Trophoblast cell (in vitro differentiated cells and primary cell): ENCODE measurements around the gene GNRHR.
"Not testable (repeated sequence)": the region's sequence is repeated elsewhere in the genome, so short reads cannot be mapped to it uniquely, and the experiment has no call there.

Experiments
- DNase-seq, 2 donors: peaks; one replicate each; pipeline ENCODE4 v3.0.0-alpha.2; 2016
- H2AFZ ChIP-seq: 2 replicates; pipeline ENCODE4 v1.6.1; 2013; ENCODE audit warnings: low read length, moderate library complexity, mild to moderate bottlenecking; ENCODE audit not compliant: insufficient read depth, poor library complexity
- H2AK5ac ChIP-seq: 2 replicates; pipeline ENCODE4 v1.6.1; 2013; ENCODE audit warnings: mild to moderate bottlenecking, low read length
- H2BK120ac ChIP-seq: 2 replicates; pipeline ENCODE4 v1.6.1; 2013; ENCODE audit warnings: low read length, mild to moderate bottlenecking, moderate library complexity; ENCODE audit not compliant: insufficient read depth, poor library complexity
- H2BK12ac ChIP-seq: 2 replicates; pipeline ENCODE4 v1.6.1; 2013; ENCODE audit warnings: mild to moderate bottlenecking, low read length, moderate library complexity
- H2BK5ac ChIP-seq: 2 replicates; pipeline ENCODE4 v1.6.1; 2013; ENCODE audit warnings: low read length, low read depth, moderate library complexity, mild to moderate bottlenecking; ENCODE audit not compliant: poor library complexity
- H3K14ac ChIP-seq: 2 replicates; pipeline ENCODE4 v1.6.1; 2013; ENCODE audit warnings: mild to moderate bottlenecking, low read length
- H3K18ac ChIP-seq: 2 replicates; pipeline ENCODE4 v1.6.1; 2013; ENCODE audit warnings: mild to moderate bottlenecking, low read length
- H3K23ac ChIP-seq: 2 replicates; pipeline ENCODE4 v1.6.1; 2013; ENCODE audit warnings: low read length
- H3K27ac ChIP-seq: 2 replicates; pipeline ENCODE4 v1.5.1; 2013; ENCODE audit warnings: low read depth, mild to moderate bottlenecking, inconsistent platforms, low read length, moderate library complexity
- H3K27me3 ChIP-seq: 2 replicates; pipeline ENCODE4 v1.6.1; 2013; ENCODE audit warnings: inconsistent platforms, mild to moderate bottlenecking, low read length, moderate library complexity; ENCODE audit not compliant: insufficient read depth
- H3K36me3 ChIP-seq, 2 experiments: 1 replicate in 1 of 2; 2 replicates in 1 of 2; pipeline ENCODE4 v1.6.1; 2013; ENCODE audit warnings: low read length in 2 of 2, mild to moderate bottlenecking in 2 of 2, moderate library complexity in 1 of 2; ENCODE audit not compliant: insufficient read depth in 2 of 2, control insufficient read depth in 1 of 2
- H3K4ac ChIP-seq: 2 replicates; pipeline ENCODE4 v1.6.1; 2013; ENCODE audit warnings: low read depth, mild to moderate bottlenecking, low read length, moderate library complexity
- H3K4me1 ChIP-seq, 2 experiments: 1 replicate in 1 of 2; 2 replicates in 1 of 2; pipeline ENCODE4 v1.6.1; 2013; ENCODE audit warnings: low read length in 2 of 2, mild to moderate bottlenecking in 2 of 2, moderate library complexity in 1 of 2; ENCODE audit not compliant: insufficient read depth in 2 of 2, control insufficient read depth in 1 of 2
- H3K4me2 ChIP-seq: 2 replicates; pipeline ENCODE4 v1.6.1; 2013; ENCODE audit warnings: inconsistent platforms, mild to moderate bottlenecking, low read length, moderate library complexity
- H3K4me3 ChIP-seq: 2 replicates; pipeline ENCODE4 v1.5.1; 2013; ENCODE audit warnings: mild to moderate bottlenecking, low read depth, low read length, inconsistent platforms
- H3K79me1 ChIP-seq: one replicate; pipeline ENCODE4 v1.6.1; 2013; ENCODE audit warnings: low read length
- H3K79me2 ChIP-seq: 2 replicates; pipeline ENCODE4 v1.6.1; 2013; ENCODE audit warnings: low read length, mild to moderate bottlenecking; ENCODE audit not compliant: control insufficient read depth, insufficient read depth, poor library complexity
- H3K9ac ChIP-seq: 2 replicates; pipeline ENCODE4 v1.6.1; 2013; ENCODE audit warnings: mild to moderate bottlenecking, low read length
- H3K9me3 ChIP-seq: 2 replicates; pipeline ENCODE4 v1.6.1; 2013; ENCODE audit warnings: low read depth, mild to moderate bottlenecking, control low read depth, inconsistent platforms, low read length; ENCODE audit not compliant: insufficient read depth
- H4K12ac ChIP-seq: 2 replicates; pipeline ENCODE4 v1.6.1; 2013; ENCODE audit warnings: low read depth, mild to moderate bottlenecking, low read length, moderate library complexity
- H4K8ac ChIP-seq: 2 replicates; pipeline ENCODE4 v1.6.1; 2013; ENCODE audit warnings: low read depth, mild to moderate bottlenecking, low read length, moderate library complexity
- H4K91ac ChIP-seq: one replicate; pipeline ENCODE4 v1.6.1; 2013; ENCODE audit warnings: low read depth, mild to moderate bottlenecking, low read length, moderate library complexity
- WGBS: extraction: QIAGEN DNeasy Blood & Tissue Kit; methylation state at CpG from one replicate; pipeline ENCODE4 v1.1.7; 2013; ENCODE audit warnings: missing lambda C conversion rate; ENCODE audit not compliant: insufficient read length, insufficient coverage; ENCODE audit errors: extremely low coverage; 5-methylcytosine and 5-hydroxymethylcytosine counted together

Gene GNRHR

GRCh38 chr4:67735325-67735724, 18.9 kb downstream of the GNRHR start:
- H3K9me3 ChIP-seq = no peaks in the 10 kb centered on the region
- H3K79me2 ChIP-seq = no peaks in the 10 kb centered on the region
- H3K14ac ChIP-seq = no peak overlapping the region

DNA sequence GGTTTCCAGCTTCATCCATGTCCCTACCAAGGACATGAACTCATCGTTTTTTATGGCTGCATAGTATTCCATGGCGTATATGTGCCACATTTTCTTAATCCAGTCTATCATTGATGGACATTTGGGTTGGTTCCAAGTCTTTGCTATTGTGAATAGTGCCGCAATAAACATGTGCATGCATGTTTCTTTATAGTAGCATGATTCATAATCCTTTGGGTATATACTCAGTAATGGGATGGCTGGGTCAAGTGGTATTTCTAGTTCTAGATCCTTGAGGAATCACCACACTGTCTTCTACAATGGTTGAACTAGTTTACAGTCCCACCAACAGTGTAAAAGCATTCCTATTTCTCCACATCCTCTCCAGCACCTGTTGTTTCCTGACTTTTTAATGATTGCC, 23.7 kb downstream of the GNRHR start:
- not testable (repeated sequence) for H4K8ac ChIP-seq, H3K23ac ChIP-seq, H2BK120ac ChIP-seq, H3K4me2 ChIP-seq, H3K4ac ChIP-seq, DNase-seq, H3K4me1 ChIP-seq, H4K12ac ChIP-seq, H3K36me3 ChIP-seq, H2BK12ac ChIP-seq, H3K27me3 ChIP-seq, H3K9ac ChIP-seq, H3K9me3 ChIP-seq, H3K18ac ChIP-seq, H2AFZ ChIP-seq, H3K27ac ChIP-seq, H2BK5ac ChIP-seq, H3K79me1 ChIP-seq, H4K91ac ChIP-seq, H3K79me2 ChIP-seq, H3K4me3 ChIP-seq, H2AK5ac ChIP-seq, H3K14ac ChIP-seq
- no CpG with 5 or more reads among the region's 3 CpGs for WGBS

More at GRCh38 chr4:67735325-67735724, 18.9 kb downstream of the GNRHR start:
- Histone ChIP-seq H2AFZ (no peak overlapping the region), H3K36me3 (peaks cover 0 to 1% of the 10 kb centered on the region in 2 experiments), H3K4me1 (no peaks in the 10 kb centered on the region), H3K4ac (no peak overlapping the region), H3K4me3 (no peak overlapping the region), H3K79me1 (no peaks in the 10 kb centered on the region), H2BK5ac (no peak overlapping the region), H3K9ac (no peak overlapping the region), H4K91ac (no peak overlapping the region), H3K23ac (no peak overlapping the region), H2BK120ac (no peak overlapping the region), H3K18ac (no peak overlapping the region), H3K4me2 (no peak overlapping the region), H4K8ac (no peak overlapping the region), H3K27ac (no peak overlapping the region), H2AK5ac (no peak overlapping the region), H2BK12ac (no peak overlapping the region), H3K27me3 (no peaks in the 10 kb centered on the region), H4K12ac (no peak overlapping the region)
- DNase-seq = no peak

DNA sequence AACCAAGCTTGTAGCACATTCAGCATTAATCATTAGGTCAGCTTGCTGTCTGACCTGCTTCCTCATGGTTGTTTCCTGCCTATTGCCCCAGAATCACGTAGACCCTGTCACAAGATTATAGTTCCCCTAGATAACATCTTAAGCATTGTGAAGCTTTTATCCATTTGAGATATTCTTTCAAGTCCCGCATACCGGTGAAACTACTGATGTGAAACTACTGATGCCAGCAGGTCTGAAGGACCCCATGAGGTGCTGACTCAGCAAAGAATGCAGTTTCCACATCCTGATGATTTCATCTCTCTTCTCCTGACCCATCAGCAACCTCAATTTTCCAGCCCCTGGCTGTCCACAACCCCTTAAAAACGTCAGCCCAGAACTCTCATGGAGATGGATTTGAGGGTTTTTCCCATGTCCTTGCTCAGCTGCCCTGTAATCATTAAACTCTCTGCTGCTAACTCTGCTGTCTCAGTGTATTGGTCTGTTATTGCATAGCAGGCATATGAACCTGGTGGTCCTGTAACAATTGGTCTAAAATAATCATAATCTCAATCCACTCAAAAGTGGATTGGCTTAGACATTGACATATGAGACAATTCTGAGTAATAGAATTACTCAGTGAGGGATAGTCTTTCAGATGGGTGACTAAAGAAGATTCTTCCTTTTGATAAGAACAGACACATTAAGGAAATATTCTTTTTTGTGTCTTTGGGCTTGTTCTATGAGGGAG, 26.9 kb downstream of the GNRHR start:
- DNase-seq = peak; percentile 84 to 96
- no peak overlapping the region for H3K14ac ChIP-seq
- H3K36me3 ChIP-seq = peaks cover 0 to 4% of the 10 kb centered on the region in 2 experiments
- H3K23ac ChIP-seq = no peak overlapping the region
- H4K8ac ChIP-seq = no peak overlapping the region
- H3K4ac ChIP-seq = no peak overlapping the region
- H3K79me1 ChIP-seq = peaks cover under 1% of the 10 kb centered on the region
- WGBS = no CpG with 5 or more reads among the region's 4 CpGs
- no peak overlapping the region for H3K4me2 ChIP-seq
- peaks cover 3% of the 10 kb centered on the region for H3K9me3 ChIP-seq
- H2BK5ac ChIP-seq = no peak overlapping the region
- H3K27ac ChIP-seq = no peak overlapping the region
- no peak overlapping the region for H3K18ac ChIP-seq
- no peaks in the 10 kb centered on the region for H3K27me3 ChIP-seq
- H4K12ac ChIP-seq = no peak overlapping the region
- no peak overlapping the region for H3K4me3 ChIP-seq
- H2AK5ac ChIP-seq = no peak overlapping the region
- peaks cover 2 to 5% of the 10 kb centered on the region in 2 experiments for H3K4me1 ChIP-seq
- H4K91ac ChIP-seq = no peak overlapping the region
- H2AFZ ChIP-seq = no peak overlapping the region
- no peak overlapping the region for H2BK12ac ChIP-seq
- no peak overlapping the region for H2BK120ac ChIP-seq
- H3K79me2 ChIP-seq = no peaks in the 10 kb centered on the region
- H3K9ac ChIP-seq = no peak overlapping the region

- Histone ChIP-seq H3K14ac (no peak overlapping the region), H3K4me3 (no peak overlapping the region), H3K4me1 (peaks cover 7 to 14% of the 10 kb centered on the region in 2 experiments), H4K8ac (no peak overlapping the region), H3K4me2 (no peak overlapping the region), H3K4ac (no peak overlapping the region), H3K23ac (no peak overlapping the region), H2BK5ac (no peak overlapping the region), H3K9me3 (peaks cover 3% of the 10 kb centered on the region), H2BK12ac (no peak overlapping the region), H3K36me3 (peaks cover 0 to 2% of the 10 kb centered on the region in 2 experiments), H2BK120ac (no peak overlapping the region), H2AFZ (no peak overlapping the region), H3K27ac (no peak overlapping the region), H3K18ac (no peak overlapping the region), H3K9ac (no peak overlapping the region), H2AK5ac (no peak overlapping the region), H3K79me2 (no peaks in the 10 kb centered on the region), H3K27me3 (no peaks in the 10 kb centered on the region), H3K79me1 (peaks cover 3% of the 10 kb centered on the region), H4K12ac (no peak overlapping the region), H4K91ac (no peak overlapping the region)
- DNase-seq = peak in 1 of 2 donors; percentile 51
- WGBS = no CpG with 5 or more reads among the region's 4 CpGs
Measured at GRCh38 chr4:67725981-67726380, 28.2 kb downstream of the GNRHR start.
